GM21423 (cell line): Measurements from ENCODE around the gene ZACN.
"Not testable (repeated sequence)": the region's sequence is repeated elsewhere in the genome, so short reads cannot be mapped to it uniquely, and the experiment has no call there.

Source experiments
- ATAC-seq: cut with Tn5 transposase; IDR thresholded peaks from one replicate; pipeline ENCODE4 v1.9.1; 2021; ENCODE audit warnings: mild to moderate bottlenecking, moderate library complexity; ENCODE audit not compliant: unreplicated experiment

ZACN gene

GRCh38 chr17:76078860-76079534 is at the start of gene ZACN:
TSS of gene ZACN (plus strand) at chr17:76079182. CDS start at chr17:76079265, 83 bp downstream.
- no peak for ATAC-seq

- ATAC-seq = no peak
These were observed 46.8 kb upstream of the ZACN start for GRCh38 chr17:76032073-76032779.

DNA sequence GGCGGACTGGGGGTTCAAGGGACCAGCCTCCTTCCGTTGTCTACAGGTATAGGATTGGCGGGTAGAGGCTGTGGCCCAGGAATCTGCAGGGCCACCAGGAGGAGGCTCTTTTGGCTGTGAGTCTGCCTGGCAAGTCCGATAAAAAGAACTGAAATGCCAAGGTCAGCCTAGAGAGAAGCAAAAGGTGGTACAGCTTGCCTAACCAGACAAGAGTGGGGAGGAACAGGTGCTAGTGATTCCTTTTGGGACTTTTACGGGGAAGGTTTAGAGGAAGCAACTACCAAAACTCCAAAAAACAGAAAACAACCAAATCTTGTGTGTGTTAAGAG is 46.2 kb upstream of the ZACN start:
- ATAC-seq = no peak

DNA sequence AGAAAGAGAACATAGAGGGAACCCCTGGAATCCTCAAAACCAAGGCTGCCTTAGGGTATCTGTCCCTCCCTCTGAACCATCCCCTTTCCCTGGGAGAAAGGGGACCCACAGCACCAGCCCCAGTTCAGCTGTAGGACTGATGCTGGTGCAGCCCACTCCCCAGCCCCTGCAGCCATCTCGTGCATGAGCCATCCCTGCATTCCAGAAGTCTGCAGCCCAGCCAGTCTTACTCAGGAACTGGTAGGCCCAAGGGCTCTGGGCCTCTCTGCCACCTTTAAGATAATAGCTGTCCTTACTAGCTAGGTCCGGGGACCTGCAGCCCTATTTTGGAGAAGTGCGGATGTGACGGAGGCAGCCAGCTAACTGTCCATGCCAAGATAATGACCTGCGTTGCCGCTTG is 45.8 kb upstream of the ZACN start:
- no peak for ATAC-seq

- ATAC-seq = no peak
These were observed 44.3 kb upstream of the ZACN start for GRCh38 chr17:76034428-76035350.

DNA sequence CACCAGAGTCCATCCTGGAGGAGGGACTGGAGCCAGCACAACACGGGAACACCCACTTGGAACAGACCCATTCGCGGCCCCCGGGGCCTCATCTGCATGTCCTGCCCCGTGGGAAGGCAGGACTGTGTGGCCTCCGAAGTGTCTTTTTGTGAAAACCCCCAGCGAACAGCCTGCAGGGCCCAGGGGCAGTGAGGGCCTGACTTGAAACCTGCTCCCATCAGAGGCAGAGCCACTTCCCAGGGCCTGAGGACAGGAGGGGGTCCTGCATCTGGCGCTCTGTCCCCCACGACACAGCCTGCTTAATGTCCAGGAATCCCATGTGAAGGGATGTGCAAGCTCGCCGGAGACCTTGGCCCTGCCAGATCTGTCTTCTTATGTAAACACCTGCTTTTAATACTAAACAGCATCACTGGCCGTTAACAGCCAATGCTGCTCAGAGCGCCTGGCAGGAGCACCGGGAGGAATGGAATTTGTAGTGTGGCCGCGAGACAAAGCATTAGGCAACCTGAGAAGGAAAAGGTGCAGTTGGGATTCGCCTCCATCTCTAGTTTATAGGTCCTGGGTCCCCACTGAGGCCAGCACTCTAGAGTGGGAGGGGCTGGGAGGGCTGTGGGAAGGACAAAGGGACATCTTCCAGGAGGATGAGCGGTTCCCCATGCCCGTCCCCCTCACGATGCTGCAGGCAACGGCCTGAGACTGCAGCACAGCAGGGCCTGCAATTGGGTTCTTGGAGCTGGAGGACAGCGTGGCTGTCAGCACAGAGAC is 42.3 kb upstream of the ZACN start:
- ATAC-seq = no peak

DNA sequence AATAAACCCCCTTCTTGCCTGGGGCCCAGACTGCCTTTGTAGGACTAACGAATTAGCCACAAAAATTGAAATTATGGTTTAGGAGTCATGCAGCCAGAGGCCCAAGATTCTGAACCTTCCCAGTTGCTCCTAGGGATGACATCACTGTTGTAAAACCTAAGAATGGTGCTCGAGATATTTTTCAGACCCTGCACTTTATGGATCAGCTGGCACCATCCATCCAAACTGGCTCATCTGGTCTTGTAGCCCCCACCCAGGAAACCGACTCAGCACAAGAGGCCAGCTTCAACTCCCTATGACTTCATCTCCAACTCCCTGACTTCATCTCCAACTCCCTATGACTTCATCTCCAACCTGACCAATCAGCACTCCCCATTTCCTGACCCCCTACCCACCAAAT is 40.9 kb upstream of the ZACN start:
- ATAC-seq = no peak

DNA sequence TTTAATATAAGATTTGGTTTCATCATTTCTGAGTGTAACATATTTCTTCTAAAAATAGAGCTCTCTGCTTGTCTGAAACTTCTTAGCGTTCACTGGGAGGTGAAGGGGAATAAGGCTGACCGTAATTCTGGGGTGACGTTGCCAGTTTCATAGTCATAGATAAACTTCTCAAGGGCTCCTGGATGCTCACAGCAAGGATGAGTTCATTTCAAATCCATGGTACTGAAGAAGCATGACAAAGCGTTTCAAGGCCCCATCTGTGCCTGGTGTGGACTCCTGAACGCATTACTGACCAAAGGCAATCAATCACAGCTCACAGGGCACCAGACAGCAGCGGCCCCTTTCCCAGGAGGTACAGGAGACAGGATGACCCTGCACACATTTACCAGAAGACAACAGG is 39.9 kb upstream of the ZACN start:
- ATAC-seq = no peak

DNA sequence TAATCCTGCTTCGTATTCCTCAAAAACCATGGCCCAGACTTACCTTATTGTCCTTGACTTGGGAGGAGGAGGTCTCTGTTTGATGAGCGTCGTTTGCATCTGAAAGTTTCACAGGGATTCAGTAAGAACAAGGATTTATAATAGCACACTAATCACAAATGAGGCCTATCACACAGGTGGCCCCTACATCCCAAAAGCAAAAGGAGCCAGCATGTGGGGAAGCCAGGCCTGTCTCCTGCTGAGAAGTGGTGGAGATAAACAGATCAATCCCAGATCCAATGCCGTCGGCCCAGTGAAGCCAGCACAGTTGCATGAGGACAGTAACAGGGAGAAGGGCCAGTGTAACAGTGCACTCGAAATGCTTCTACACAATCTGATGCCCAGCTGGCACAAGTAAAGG is 38.6 kb upstream of the ZACN start:
- ATAC-seq = no peak

- not testable (repeated sequence) for ATAC-seq
These were observed 36.1 kb upstream of the ZACN start for GRCh38 chr17:76042868-76043267.

- not testable (repeated sequence) for ATAC-seq
These were observed 34.4 kb upstream of the ZACN start for GRCh38 chr17:76044475-76045007.

DNA sequence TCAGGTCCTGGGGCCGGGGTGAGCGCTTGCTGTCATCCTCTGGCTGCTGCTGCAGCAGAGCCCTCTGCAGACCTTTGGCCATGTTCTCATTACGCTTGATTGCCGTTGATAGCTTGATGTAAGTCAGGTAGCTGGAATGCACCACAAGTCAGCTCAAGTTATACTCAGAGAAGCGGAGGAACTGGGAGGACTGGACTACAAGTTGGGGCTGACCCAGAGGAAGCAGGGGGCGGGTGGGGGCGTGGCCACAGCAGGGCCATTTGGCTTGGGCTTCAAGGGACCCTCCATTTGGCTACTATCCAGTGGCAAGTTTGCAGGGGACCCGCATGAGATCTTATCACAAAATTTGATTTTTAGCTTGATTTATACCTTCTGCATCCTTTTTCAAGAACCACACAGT is 32.9 kb upstream of the ZACN start:
- no peak for ATAC-seq

GRCh38 chr17:76048025-76048605 is 30.9 kb upstream of the ZACN start:
- no peak for ATAC-seq

GRCh38 chr17:76048711-76049110 is 30.3 kb upstream of the ZACN start:
- ATAC-seq = no peak

DNA sequence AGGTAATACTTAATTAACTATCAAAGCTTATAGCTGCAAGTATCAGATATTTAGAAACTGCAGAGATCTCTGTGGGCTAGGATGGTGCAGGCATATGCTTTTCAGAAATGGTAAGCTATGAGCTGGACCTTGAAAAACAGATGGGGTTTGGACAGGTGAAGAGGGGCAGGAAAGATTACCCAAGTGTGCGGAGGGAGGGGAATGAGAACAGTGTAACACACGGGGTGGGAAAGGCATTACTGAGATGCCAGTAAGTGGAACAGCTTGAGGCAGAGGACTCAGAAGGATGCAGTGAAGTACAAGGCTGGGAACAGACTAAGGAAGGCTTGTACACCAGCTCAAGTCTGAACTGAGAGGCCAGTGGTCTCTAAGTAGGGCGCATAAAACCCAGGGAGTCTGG is 29.7 kb upstream of the ZACN start:
- ATAC-seq = no peak

GRCh38 chr17:76049836-76050537 is 29.0 kb upstream of the ZACN start:
- ATAC-seq = no peak

GRCh38 chr17:76050538-76051467 is 28.2 kb upstream of the ZACN start:
- ATAC-seq = no peak

- ATAC-seq = no peak
These were observed 27.4 kb upstream of the ZACN start for GRCh38 chr17:76051561-76051960.
